ENCODE measurements around the gene DTNB. TPM values are rescaled to one million over a fixed set of nuclear protein-coding genes. Genes with fewer than 3 reads are reported as not detected.

DTNB gene
- total RNA-seq, 1 experiment from 2014 or later: 19.6 TPM

GRCh38 chr2:25342372-25343186 is 330.8 kb downstream of the DTNB start:
- Histone ChIP-seq H3K27ac (ENCODE audit: low read depth, low read length, poor library complexity, severe bottlenecking) (peak overlapping the region; percentile 88), H3K4me3 (ENCODE audit: low read depth, low read length, poor library complexity, severe bottlenecking) (peak overlapping the region; percentile 82), H3K36me3 (ENCODE audit: insufficient read depth, low read length, poor library complexity, severe bottlenecking) (no peaks in the 10 kb centered on the region), H3K4me1 (ENCODE audit: insufficient read depth, low read length, poor library complexity, severe bottlenecking) (peaks cover 13% of the 10 kb centered on the region), H3K27me3 (replicated peaks; ENCODE audit: insufficient read depth, low read depth, low read length, poor library complexity) (no peaks in the 10 kb centered on the region), H3K9me3 (ENCODE audit: low read depth, low read length, poor library complexity, severe bottlenecking) (no peaks in the 10 kb centered on the region)
- no TSS peak for BruUV-seq (replicated peaks)
- intact Hi-C loops (cut with micrococcal nuclease; ENCODE audit: unreplicated experiment): no loop called here
- TF ChIP-seq EZH2 (IDR thresholded peaks at IDR 0.05; ENCODE audit: borderline replicate concordance, low read depth, low read length, poor library complexity, severe bottlenecking): no peak
- TF ChIP-seq, protein P1, sequence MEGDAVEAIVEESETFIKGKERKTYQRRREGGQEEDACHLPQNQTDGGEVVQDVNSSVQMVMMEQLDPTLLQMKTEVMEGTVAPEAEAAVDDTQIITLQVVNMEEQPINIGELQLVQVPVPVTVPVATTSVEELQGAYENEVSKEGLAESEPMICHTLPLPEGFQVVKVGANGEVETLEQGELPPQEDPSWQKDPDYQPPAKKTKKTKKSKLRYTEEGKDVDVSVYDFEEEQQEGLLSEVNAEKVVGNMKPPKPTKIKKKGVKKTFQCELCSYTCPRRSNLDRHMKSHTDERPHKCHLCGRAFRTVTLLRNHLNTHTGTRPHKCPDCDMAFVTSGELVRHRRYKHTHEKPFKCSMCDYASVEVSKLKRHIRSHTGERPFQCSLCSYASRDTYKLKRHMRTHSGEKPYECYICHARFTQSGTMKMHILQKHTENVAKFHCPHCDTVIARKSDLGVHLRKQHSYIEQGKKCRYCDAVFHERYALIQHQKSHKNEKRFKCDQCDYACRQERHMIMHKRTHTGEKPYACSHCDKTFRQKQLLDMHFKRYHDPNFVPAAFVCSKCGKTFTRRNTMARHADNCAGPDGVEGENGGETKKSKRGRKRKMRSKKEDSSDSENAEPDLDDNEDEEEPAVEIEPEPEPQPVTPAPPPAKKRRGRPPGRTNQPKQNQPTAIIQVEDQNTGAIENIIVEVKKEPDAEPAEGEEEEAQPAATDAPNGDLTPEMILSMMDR (conservative IDR thresholded peaks at IDR 0.05; ENCODE audit: low read depth, low read length): peak; percentile 85
- CTCF ChIA-PET: no interaction called here
- POLR2A ChIA-PET (ENCODE audit: low non-redundant PET): no interaction called here
- DNase-seq (ENCODE audit: low spot score): peak; percentile 82

DNA sequence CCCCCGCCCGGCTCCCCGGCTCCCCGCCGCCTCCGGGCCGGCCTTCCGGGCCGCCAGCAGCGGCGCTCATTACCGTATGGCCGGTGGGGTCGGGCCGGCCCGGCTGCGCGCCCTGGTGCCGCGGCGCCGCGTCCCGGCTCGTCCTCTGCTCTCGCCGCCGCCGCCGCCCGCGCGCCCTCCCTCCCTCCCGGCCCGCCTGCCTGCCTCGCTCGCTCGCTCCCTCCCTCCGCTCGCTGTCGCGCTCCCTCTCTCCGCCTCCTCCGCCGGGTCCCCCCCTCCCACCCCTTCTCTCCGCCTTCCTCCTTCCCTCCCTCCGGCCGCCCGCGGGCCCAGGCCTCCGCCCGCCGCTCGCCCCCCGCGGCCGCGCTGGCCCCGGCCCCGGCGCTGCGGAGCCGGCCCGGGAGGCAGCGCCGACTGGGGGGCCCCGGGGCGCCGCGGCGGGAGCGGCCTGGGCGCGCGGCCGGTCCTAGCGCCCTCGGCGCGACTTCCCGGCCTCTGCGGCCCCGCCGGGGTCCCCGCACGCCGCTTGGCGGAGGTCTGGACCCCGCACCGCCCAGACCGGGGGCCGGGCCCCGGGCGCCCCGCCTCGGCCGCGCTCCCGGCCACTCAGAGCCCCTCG is 331.5 kb downstream of the DTNB start, which contains the start of gene DNMT3A:
Gene DNMT3A (minus strand): TSS at position 173 of the 619 bp plus-strand sequence. CDS start 27,941 bp downstream, outside the sequence.
- H3K36me3 ChIP-seq (ENCODE audit: insufficient read depth, low read length, poor library complexity, severe bottlenecking): no peaks in the 10 kb centered on the region
- intact Hi-C loops (cut with micrococcal nuclease; ENCODE audit: unreplicated experiment): no loop called here
- DNase-seq (ENCODE audit: low spot score): peak; percentile 83
- ChIA-PET POLR2A (ENCODE audit: low non-redundant PET) (no interaction called here), CTCF (no interaction called here)
- H3K9me3 ChIP-seq (ENCODE audit: low read depth, low read length, poor library complexity, severe bottlenecking): no peaks in the 10 kb centered on the region
- H3K27ac ChIP-seq (ENCODE audit: low read depth, low read length, poor library complexity, severe bottlenecking): peak within 1 kb of the TSS; percentile 88
- H3K4me1 ChIP-seq (ENCODE audit: insufficient read depth, low read length, poor library complexity, severe bottlenecking): peaks cover 15% of the 10 kb centered on the region
- no TSS peak for BruUV-seq (replicated peaks)
- TF ChIP-seq, protein P1 (conservative IDR thresholded peaks at IDR 0.05; ENCODE audit: low read depth, low read length): no peak
- no peak for TF ChIP-seq EZH2 (IDR thresholded peaks at IDR 0.05; ENCODE audit: borderline replicate concordance, low read depth, low read length, poor library complexity, severe bottlenecking)
- no peaks in the 10 kb centered on the region for H3K27me3 ChIP-seq (replicated peaks; ENCODE audit: insufficient read depth, low read depth, low read length, poor library complexity)
- peak within 1 kb of the TSS; percentile 82 for H3K4me3 ChIP-seq (ENCODE audit: low read depth, low read length, poor library complexity, severe bottlenecking)

DNA sequence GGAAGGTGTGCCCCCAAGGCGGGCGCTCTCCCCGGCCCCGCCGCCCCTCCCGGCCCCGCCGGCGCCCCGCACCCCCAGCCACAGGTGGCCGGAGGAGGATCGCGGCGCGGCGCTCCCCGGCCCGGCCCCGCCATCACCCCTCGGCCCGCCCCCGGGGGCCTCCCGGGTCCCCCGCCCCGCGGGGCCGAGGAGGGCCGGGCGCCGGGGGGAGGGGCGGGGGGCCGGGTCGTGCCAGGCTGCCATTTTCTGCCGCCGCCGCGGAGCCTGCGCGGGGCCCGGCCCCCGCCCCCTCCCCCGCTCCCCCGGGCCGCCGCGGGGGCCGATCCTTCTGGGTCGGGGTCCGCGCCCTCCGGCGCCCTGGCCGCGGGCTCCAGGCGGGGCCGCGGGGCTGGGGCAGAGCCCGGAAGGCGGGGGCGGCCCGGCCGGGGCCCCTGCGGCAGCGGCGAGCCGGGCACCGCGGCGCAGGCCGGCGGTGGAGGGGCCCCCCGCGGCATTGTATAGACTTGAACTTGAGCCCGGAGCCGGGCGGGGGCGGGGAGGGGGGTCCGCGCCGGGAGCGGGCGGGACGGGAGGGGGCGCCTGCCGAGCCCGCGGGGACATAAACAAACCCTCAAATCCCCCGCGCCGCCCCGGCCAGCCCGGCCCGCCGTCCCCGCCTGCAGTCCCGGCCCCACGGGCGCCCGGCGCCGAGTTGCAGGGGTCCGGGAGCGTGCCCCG is 332.2 kb downstream of the DTNB start:
- peaks cover 15% of the 10 kb centered on the region for H3K4me1 ChIP-seq (ENCODE audit: insufficient read depth, low read length, poor library complexity, severe bottlenecking)
- ChIA-PET CTCF (no interaction called here), POLR2A (ENCODE audit: low non-redundant PET) (no interaction called here)
- DNase-seq (ENCODE audit: low spot score): peak; percentile 51
- H3K36me3 ChIP-seq (ENCODE audit: insufficient read depth, low read length, poor library complexity, severe bottlenecking): no peaks in the 10 kb centered on the region
- no peak for TF ChIP-seq EZH2 (IDR thresholded peaks at IDR 0.05; ENCODE audit: borderline replicate concordance, low read depth, low read length, poor library complexity, severe bottlenecking)
- TF ChIP-seq, protein P1 (conservative IDR thresholded peaks at IDR 0.05; ENCODE audit: low read depth, low read length): no peak
- H3K9me3 ChIP-seq (ENCODE audit: low read depth, low read length, poor library complexity, severe bottlenecking): no peaks in the 10 kb centered on the region
- peak overlapping the region; percentile 82 for H3K27ac ChIP-seq (ENCODE audit: low read depth, low read length, poor library complexity, severe bottlenecking)
- BruUV-seq (replicated peaks): no TSS peak
- H3K27me3 ChIP-seq (replicated peaks; ENCODE audit: insufficient read depth, low read depth, low read length, poor library complexity): no peaks in the 10 kb centered on the region
- H3K4me3 ChIP-seq (ENCODE audit: low read depth, low read length, poor library complexity, severe bottlenecking): peak overlapping the region; percentile 82
- intact Hi-C loops (cut with micrococcal nuclease; ENCODE audit: unreplicated experiment): no loop called here

Data from A673 (cell line).